H4 (cell line): ENCODE results near the gene RSRP1. TPM values are rescaled to one million over a fixed set of nuclear protein-coding genes. Genes with fewer than 3 reads are reported as not detected.

Experiments
- DNase-seq: peaks from one replicate; pipeline ENCODE4 v3.0.0-alpha.2; 2015; ENCODE audit warnings: low spot score
- total RNA-seq: library from RNA; depleted of rRNA; stranded (reverse); fragments of >200 nt; shearing (Covaris generic); gene quantifications from 2 replicates; pipeline ENCODE4 v1.2.3, GENCODE V29; 2014

The RSRP1 gene
- total RNA-seq, 1 experiment from 2014 or later = 31.2 TPM

GRCh38 chr1:25217598-25218232 lies 29.5 kb downstream of the RSRP1 start:
- DNase-seq = no peak

GRCh38 chr1:25217015-25217414 lies 30.2 kb downstream of the RSRP1 start:
- no peak for DNase-seq

- no peak for DNase-seq
Observed at GRCh38 chr1:25216123-25216522, 31.1 kb downstream of the RSRP1 start.

GRCh38 chr1:25212725-25213124 lies 34.5 kb downstream of the RSRP1 start:
- DNase-seq = no peak

GRCh38 chr1:25210728-25211127 lies 36.5 kb downstream of the RSRP1 start:
- no peak for DNase-seq

- no peak for DNase-seq
Observed at GRCh38 chr1:25209516-25209915, 37.7 kb downstream of the RSRP1 start.

- no peak for DNase-seq
Observed at GRCh38 chr1:25208561-25209222, 38.6 kb downstream of the RSRP1 start.

- DNase-seq = no peak
Observed at GRCh38 chr1:25208092-25208491, 39.2 kb downstream of the RSRP1 start.

GRCh38 chr1:25206201-25206600 lies 41.1 kb downstream of the RSRP1 start:
- no peak for DNase-seq

GRCh38 chr1:25205786-25206185 lies 41.5 kb downstream of the RSRP1 start:
- DNase-seq = no peak

GRCh38 chr1:25204797-25205480 lies 42.3 kb downstream of the RSRP1 start:
- DNase-seq = peak; percentile 33

- DNase-seq = no peak
Observed at GRCh38 chr1:25201006-25201405, 46.2 kb downstream of the RSRP1 start.

GRCh38 chr1:25199819-25200620 lies 47.2 kb downstream of the RSRP1 start:
- DNase-seq = no peak

GRCh38 chr1:25198663-25199252 lies 48.5 kb downstream of the RSRP1 start:
- DNase-seq = no peak

- DNase-seq = no peak
Observed at GRCh38 chr1:25197982-25198662, 49.1 kb downstream of the RSRP1 start.

- DNase-seq = no peak
Observed at GRCh38 chr1:25197235-25197975, 49.8 kb downstream of the RSRP1 start.

- DNase-seq = no peak
Observed at GRCh38 chr1:25196830-25197229, 50.4 kb downstream of the RSRP1 start.

- DNase-seq = no peak
Observed at GRCh38 chr1:25195835-25196234, 51.4 kb downstream of the RSRP1 start.

GRCh38 chr1:25194572-25195020 lies 52.7 kb downstream of the RSRP1 start:
- no peak for DNase-seq

GRCh38 chr1:25194054-25194453 lies 53.2 kb downstream of the RSRP1 start:
- no peak for DNase-seq
